ENCODE data around the gene CCL3. TPM values are rescaled to one million over a fixed set of nuclear protein-coding genes. Genes with fewer than 3 reads are reported as not detected.
"Not testable (repeated sequence)": the region's sequence is repeated elsewhere in the genome, so short reads cannot be mapped to it uniquely, and the experiment has no call there.

CCL3 gene
- total RNA-seq, 3 donors from 2014 or later: 1.5 to 4.3 (median 4.1) TPM

- DNase-seq: no peak
- H3K9me3 ChIP-seq: peaks cover 13% of the 10 kb centered on the region
- intact Hi-C loops (cut with DNase I, micrococcal nuclease): no loop called here
- ATAC-seq: no peak
- H3K4me3 ChIP-seq: no peak overlapping the region
- TF ChIP-seq, protein P1, sequence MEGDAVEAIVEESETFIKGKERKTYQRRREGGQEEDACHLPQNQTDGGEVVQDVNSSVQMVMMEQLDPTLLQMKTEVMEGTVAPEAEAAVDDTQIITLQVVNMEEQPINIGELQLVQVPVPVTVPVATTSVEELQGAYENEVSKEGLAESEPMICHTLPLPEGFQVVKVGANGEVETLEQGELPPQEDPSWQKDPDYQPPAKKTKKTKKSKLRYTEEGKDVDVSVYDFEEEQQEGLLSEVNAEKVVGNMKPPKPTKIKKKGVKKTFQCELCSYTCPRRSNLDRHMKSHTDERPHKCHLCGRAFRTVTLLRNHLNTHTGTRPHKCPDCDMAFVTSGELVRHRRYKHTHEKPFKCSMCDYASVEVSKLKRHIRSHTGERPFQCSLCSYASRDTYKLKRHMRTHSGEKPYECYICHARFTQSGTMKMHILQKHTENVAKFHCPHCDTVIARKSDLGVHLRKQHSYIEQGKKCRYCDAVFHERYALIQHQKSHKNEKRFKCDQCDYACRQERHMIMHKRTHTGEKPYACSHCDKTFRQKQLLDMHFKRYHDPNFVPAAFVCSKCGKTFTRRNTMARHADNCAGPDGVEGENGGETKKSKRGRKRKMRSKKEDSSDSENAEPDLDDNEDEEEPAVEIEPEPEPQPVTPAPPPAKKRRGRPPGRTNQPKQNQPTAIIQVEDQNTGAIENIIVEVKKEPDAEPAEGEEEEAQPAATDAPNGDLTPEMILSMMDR (IDR thresholded peaks at IDR 0.05): no peak
- peaks cover 22% of the 10 kb centered on the region for H3K4me1 ChIP-seq (ENCODE audit: low read depth)
- H3K36me3 ChIP-seq (ENCODE audit: low read depth): no peaks in the 10 kb centered on the region
Measured at GRCh38 chr17:36127911-36128310, 38.0 kb upstream of the CCL3 start.

DNA sequence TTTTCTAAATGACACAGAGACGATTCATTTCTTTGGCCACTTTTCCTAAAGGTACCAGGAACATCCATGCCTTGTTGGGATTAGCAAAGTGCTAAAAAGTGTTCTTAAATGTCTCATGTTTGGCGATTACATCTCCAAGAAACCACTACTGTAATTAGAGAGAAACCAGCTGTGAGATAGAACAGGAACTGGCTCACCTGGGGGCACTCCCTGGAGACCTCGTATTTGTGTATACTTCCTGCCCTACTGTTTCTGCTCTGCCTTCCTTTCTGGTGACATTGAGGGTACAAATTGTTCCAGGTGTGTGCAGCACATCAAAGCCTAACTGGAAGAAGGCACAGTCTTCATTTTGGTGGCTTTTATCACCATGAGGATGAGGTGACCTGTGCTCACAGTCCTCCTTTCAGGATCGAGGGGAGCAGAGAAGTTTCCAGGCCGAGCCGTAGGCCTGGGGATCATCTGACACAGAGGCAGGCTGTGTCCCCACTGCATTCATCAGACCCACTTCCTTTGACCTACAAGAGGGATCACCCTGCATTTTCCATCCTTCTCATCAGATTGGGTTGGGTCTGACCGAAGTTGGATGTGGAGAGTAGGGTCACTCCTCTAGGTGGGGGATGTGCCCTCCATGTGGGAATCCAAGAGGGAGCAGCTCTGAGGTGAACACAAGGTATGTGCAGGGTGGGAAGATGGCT lies 37.4 kb upstream of the CCL3 start:
- DNase-seq (no peak), ATAC-seq (peak; percentile 52)
- intact Hi-C loops (cut with DNase I, micrococcal nuclease): no loop called here

DNA sequence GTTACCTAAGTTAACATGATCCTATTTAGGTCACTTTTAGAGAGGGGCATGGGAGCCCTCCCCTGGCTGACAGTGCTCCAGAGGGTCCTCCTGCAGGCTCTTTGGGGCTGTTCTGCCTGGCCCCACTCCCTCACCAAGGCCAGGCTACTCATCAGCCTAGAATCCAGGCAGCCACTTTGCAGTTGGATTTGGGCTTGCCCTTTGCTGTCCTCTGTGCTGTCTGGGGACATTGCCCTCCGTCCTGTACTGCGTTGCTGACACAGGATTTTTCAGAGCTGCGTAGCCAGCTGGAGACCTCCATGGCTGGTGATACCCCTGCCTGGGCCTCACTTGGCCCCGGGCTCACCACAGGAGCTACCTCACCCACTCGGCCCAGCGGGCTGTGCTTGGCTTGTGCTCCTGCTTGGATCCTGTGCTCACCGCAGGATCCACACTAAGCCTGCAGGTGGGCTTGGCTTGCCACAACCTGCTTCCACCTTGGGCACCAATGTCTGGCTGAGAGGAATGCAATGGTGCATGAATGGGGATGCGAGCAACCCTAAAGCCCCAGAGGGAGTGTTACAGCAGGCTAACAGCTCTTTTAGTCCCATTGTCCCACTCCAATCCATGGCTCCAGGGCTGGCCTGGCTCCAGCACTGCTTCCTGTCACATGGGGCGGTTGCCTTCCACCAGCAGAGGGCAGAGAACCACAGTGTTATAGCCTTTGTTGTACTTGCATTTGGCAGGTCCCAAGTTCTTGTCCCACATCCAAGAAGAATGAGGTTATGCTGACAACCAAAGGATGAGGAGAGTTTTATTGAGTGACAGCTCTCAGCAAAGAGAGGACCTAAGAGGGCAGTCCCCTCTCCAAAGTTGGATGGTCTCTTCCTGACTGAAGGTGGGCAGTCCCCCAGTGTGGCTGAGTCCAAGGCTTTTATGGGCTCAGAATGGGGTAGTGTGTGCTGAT lies 35.2 kb upstream of the CCL3 start:
- DNase-seq (no peak), ATAC-seq (no peak)
- peaks cover 13% of the 10 kb centered on the region for H3K9me3 ChIP-seq
- intact Hi-C loops (cut with DNase I, micrococcal nuclease): no loop called here
- H3K4me3 ChIP-seq: no peak overlapping the region
- H3K4me1 ChIP-seq (ENCODE audit: low read depth): peaks cover 13% of the 10 kb centered on the region
- TF ChIP-seq, protein P1 (IDR thresholded peaks at IDR 0.05): no peak
- H3K36me3 ChIP-seq (ENCODE audit: low read depth): no peaks in the 10 kb centered on the region

More for the DNA sequence above, 37.4 kb upstream of the CCL3 start:
- H3K36me3 ChIP-seq (ENCODE audit: low read depth): no peaks in the 10 kb centered on the region
- H3K4me3 ChIP-seq: no peak overlapping the region
- TF ChIP-seq, protein P1 (IDR thresholded peaks at IDR 0.05): no peak
- peaks cover 22% of the 10 kb centered on the region for H3K4me1 ChIP-seq (ENCODE audit: low read depth)
- H3K9me3 ChIP-seq: peaks cover 13% of the 10 kb centered on the region

GRCh38 chr17:36123431-36123830 lies 33.5 kb upstream of the CCL3 start:
- no peaks in the 10 kb centered on the region for H3K36me3 ChIP-seq (ENCODE audit: low read depth)
- no peak overlapping the region for H3K4me3 ChIP-seq
- ATAC-seq (no peak), DNase-seq (no peak)
- peaks cover 13% of the 10 kb centered on the region for H3K9me3 ChIP-seq
- intact Hi-C loops (cut with DNase I, micrococcal nuclease): no loop called here
- no peaks in the 10 kb centered on the region for H3K4me1 ChIP-seq (ENCODE audit: low read depth)
- TF ChIP-seq, protein P1 (IDR thresholded peaks at IDR 0.05): no peak

GRCh38 chr17:36121099-36121498 lies 31.2 kb upstream of the CCL3 start:
- ATAC-seq; H3K4me1 ChIP-seq (ENCODE audit: low read depth); DNase-seq; H3K36me3 ChIP-seq (ENCODE audit: low read depth); intact Hi-C loops (cut with DNase I, micrococcal nuclease); H3K4me3 ChIP-seq: not testable (repeated sequence)
- H3K9me3 ChIP-seq: peaks cover 12% of the 10 kb centered on the region

GRCh38 chr17:36120221-36120620 lies 30.3 kb upstream of the CCL3 start:
- Histone ChIP-seq H3K36me3 (ENCODE audit: low read depth) (no peaks in the 10 kb centered on the region), H3K4me1 (ENCODE audit: low read depth) (no peaks in the 10 kb centered on the region), H3K4me3 (no peak overlapping the region), H3K9me3 (peaks cover 4% of the 10 kb centered on the region)
- DNase-seq (no peak), ATAC-seq (no peak)
- TF ChIP-seq, protein P1 (IDR thresholded peaks at IDR 0.05): no peak
- intact Hi-C loops (cut with DNase I, micrococcal nuclease): no loop called here

Measured in mucosa of descending colon (tissue), 3 donors.